Neuronal stem cell (in vitro differentiated cells): ENCODE data around the gene MOSMO.

ENCODE experiments used
- DNase-seq: peaks from one replicate; pipeline ENCODE4 v3.0.0-alpha.2; 2013; ENCODE audit warnings: low spot score
- H2AFZ ChIP-seq: one replicate; pipeline ENCODE4 v1.6.1; 2013; ENCODE audit warnings: mild to moderate bottlenecking, low read length, inconsistent platforms
- H2AK5ac ChIP-seq: 2 replicates; pipeline ENCODE4 v1.6.1; 2013; ENCODE audit warnings: low read depth, mild to moderate bottlenecking, inconsistent platforms, low read length, moderate library complexity, mixed read lengths
- H2BK120ac ChIP-seq: 2 replicates; pipeline ENCODE4 v1.6.1; 2013; ENCODE audit warnings: low read depth, mild to moderate bottlenecking, inconsistent platforms, low read length, moderate library complexity, mixed read lengths
- H2BK12ac ChIP-seq: one replicate; pipeline ENCODE4 v1.6.1; 2013; ENCODE audit warnings: low read length, inconsistent platforms
- H2BK15ac ChIP-seq: 2 replicates; pipeline ENCODE4 v1.6.1; 2013; ENCODE audit warnings: mild to moderate bottlenecking, low read length, inconsistent platforms, mixed read lengths
- H2BK5ac ChIP-seq: one replicate; pipeline ENCODE4 v1.6.1; 2013; ENCODE audit warnings: inconsistent platforms, mild to moderate bottlenecking, low read length, moderate library complexity
- H3K14ac ChIP-seq: one replicate; pipeline ENCODE4 v1.6.1; 2013; ENCODE audit warnings: low read length, inconsistent platforms
- H3K18ac ChIP-seq: 2 replicates; pipeline ENCODE4 v1.6.1; 2013; ENCODE audit warnings: low read length, inconsistent platforms
- H3K23ac ChIP-seq: 2 replicates; pipeline ENCODE4 v1.6.1; 2013; ENCODE audit warnings: low read depth, mild to moderate bottlenecking, mixed read lengths, low read length, inconsistent platforms; ENCODE audit not compliant: poor library complexity
- H3K27ac ChIP-seq: replicated peaks from 3 replicates; pipeline ENCODE4 v1.5.1; 2013; ENCODE audit warnings: low read length, inconsistent platforms
- H3K27me3 ChIP-seq, 3 experiments: 2 replicates each; pipeline ENCODE4 v1.6.1; 2013; ENCODE audit warnings: low read length in 3 of 3, mild to moderate bottlenecking in 2 of 3, inconsistent platforms in 1 of 3, low read depth in 1 of 3, mixed read lengths in 1 of 3, moderate library complexity in 1 of 3; ENCODE audit not compliant: control insufficient read depth in 3 of 3, insufficient read depth in 3 of 3
- H3K36me3 ChIP-seq, 2 donors: replicated peaks in 1 of 2; 2 replicates each; pipeline ENCODE4 v1.6.1; 2013; ENCODE audit warnings: low read length in 2 of 2; ENCODE audit not compliant: control insufficient read depth in 2 of 2, insufficient read depth in 2 of 2
- H3K4ac ChIP-seq: 2 replicates; pipeline ENCODE4 v1.6.1; 2013; ENCODE audit warnings: inconsistent platforms, mild to moderate bottlenecking, low read length, moderate library complexity
- H3K4me1 ChIP-seq, 2 donors: 1 replicate in 1 of 2; 2 replicates in 1 of 2; pipeline ENCODE4 v1.6.1; 2013; ENCODE audit warnings: low read length in 2 of 2, low read depth in 1 of 2; ENCODE audit not compliant: control insufficient read depth in 2 of 2, insufficient read depth in 1 of 2
- H3K4me2 ChIP-seq: one replicate; pipeline ENCODE4 v1.6.1; 2013; ENCODE audit warnings: mild to moderate bottlenecking, low read length, inconsistent platforms; ENCODE audit not compliant: insufficient read depth, poor library complexity, severe bottlenecking
- H3K4me3 ChIP-seq, 2 donors: 2 replicates each; pipeline ENCODE4 v1.5.1; 2013; ENCODE audit warnings: low read length in 2 of 2, mild to moderate bottlenecking in 2 of 2, inconsistent platforms in 1 of 2, moderate library complexity in 1 of 2
- H3K79me1 ChIP-seq: one replicate; pipeline ENCODE4 v1.6.1; 2013; ENCODE audit warnings: low read depth, mild to moderate bottlenecking, inconsistent platforms, low read length, moderate library complexity
- H3K9ac ChIP-seq: one replicate; pipeline ENCODE4 v1.6.1; 2013; ENCODE audit warnings: mild to moderate bottlenecking, low read depth, low read length, inconsistent platforms; ENCODE audit not compliant: poor library complexity
- H3K9me3 ChIP-seq, 2 donors: replicated peaks in 1 of 2; 2 replicates each; pipeline versions ENCODE3 to v1.6.1; 2013; ENCODE audit warnings: low read length in 2 of 2, mild to moderate bottlenecking in 2 of 2, inconsistent platforms in 1 of 2, low read depth in 1 of 2, mixed read lengths in 1 of 2, moderate library complexity in 1 of 2; ENCODE audit not compliant: control insufficient read depth in 2 of 2, insufficient read depth in 1 of 2
- H4K8ac ChIP-seq: one replicate; pipeline ENCODE4 v1.6.1; 2013; ENCODE audit warnings: low read depth, mild to moderate bottlenecking, inconsistent platforms, low read length, moderate library complexity
- H4K91ac ChIP-seq: one replicate; pipeline ENCODE4 v1.6.1; 2013; ENCODE audit warnings: low read length, low read depth, mild to moderate bottlenecking, inconsistent platforms; ENCODE audit not compliant: poor library complexity
- WGBS, 2 donors: extraction: QIAGEN DNeasy Blood & Tissue Kit; methylation state at CpG; one replicate each; pipeline ENCODE4 v1.1.7; 2013; ENCODE audit warnings: missing lambda C conversion rate in 2 of 2, mixed read lengths in 1 of 2; ENCODE audit not compliant: insufficient read length in 2 of 2, insufficient replicate concordance in 1 of 2; ENCODE audit errors: extremely low coverage in 2 of 2; 5-methylcytosine and 5-hydroxymethylcytosine counted together

MOSMO gene

GRCh38 chr16:22010902-22011301, 3.0 kb downstream of the MOSMO start:
- no peak overlapping the region for H2BK120ac ChIP-seq
- H3K27me3 ChIP-seq: peaks cover 0 to 3% (median 0%) of the 10 kb centered on the region in 3 experiments
- H2AFZ ChIP-seq: no peak overlapping the region
- DNase-seq: no peak
- no peak overlapping the region for H2BK12ac ChIP-seq
- no peak overlapping the region for H3K9ac ChIP-seq
- H2BK15ac ChIP-seq: no peak overlapping the region
- H3K36me3 ChIP-seq: no peaks in the 10 kb centered on the region
- no peak overlapping the region for H3K14ac ChIP-seq
- H3K23ac ChIP-seq: no peak overlapping the region
- peaks cover 0 to 4% of the 10 kb centered on the region in 2 donors for H3K4me1 ChIP-seq
- H3K4me3 ChIP-seq: no peak overlapping the region
- no peak overlapping the region for H3K18ac ChIP-seq
- peaks cover 2% of the 10 kb centered on the region for H3K79me1 ChIP-seq
- H3K4me2 ChIP-seq: no peak overlapping the region
- H2AK5ac ChIP-seq: no peak overlapping the region
- H3K4ac ChIP-seq: no peak overlapping the region
- no peak overlapping the region for H3K27ac ChIP-seq
- no peaks in the 10 kb centered on the region for H3K9me3 ChIP-seq
- H4K91ac ChIP-seq: no peak overlapping the region
- H2BK5ac ChIP-seq: no peak overlapping the region
- H4K8ac ChIP-seq: no peak overlapping the region
- no CpG with 5 or more reads among the region's 5 CpGs for WGBS, 2 donors

- H3K4me2 ChIP-seq: no peak overlapping the region
- no peak overlapping the region for H2BK120ac ChIP-seq
- H3K14ac ChIP-seq: no peak overlapping the region
- no peak overlapping the region for H2AFZ ChIP-seq
- H2BK12ac ChIP-seq: no peak overlapping the region
- WGBS, 2 donors: no CpG with 5 or more reads among the region's 2 CpGs
- DNase-seq: no peak
- H2BK5ac ChIP-seq: no peak overlapping the region
- H2BK15ac ChIP-seq: no peak overlapping the region
- peaks cover 2% of the 10 kb centered on the region for H3K79me1 ChIP-seq
- no peaks in the 10 kb centered on the region for H3K36me3 ChIP-seq
- H3K4me3 ChIP-seq: no peak overlapping the region
- H3K9me3 ChIP-seq: no peaks in the 10 kb centered on the region
- H3K27me3 ChIP-seq: no peaks in the 10 kb centered on the region
- H4K91ac ChIP-seq: no peak overlapping the region
- no peak overlapping the region for H3K4ac ChIP-seq
- no peak overlapping the region for H4K8ac ChIP-seq
- no peaks in the 10 kb centered on the region for H3K4me1 ChIP-seq
- no peak overlapping the region for H3K9ac ChIP-seq
- H3K23ac ChIP-seq: no peak overlapping the region
- H3K18ac ChIP-seq: no peak overlapping the region
- no peak overlapping the region for H2AK5ac ChIP-seq
- no peak overlapping the region for H3K27ac ChIP-seq
These were observed 4.3 kb downstream of the MOSMO start for GRCh38 chr16:22012241-22012640.

GRCh38 chr16:22013486-22013885, 5.6 kb downstream of the MOSMO start:
- no peak for DNase-seq
- Histone ChIP-seq H3K27ac (no peak overlapping the region), H2BK5ac (no peak overlapping the region), H3K18ac (no peak overlapping the region), H2AFZ (no peak overlapping the region), H3K4me2 (no peak overlapping the region), H3K79me1 (no peaks in the 10 kb centered on the region), H2AK5ac (no peak overlapping the region), H2BK120ac (no peak overlapping the region), H3K14ac (no peak overlapping the region), H3K4me3 (no peak overlapping the region), H3K9ac (no peak overlapping the region), H3K4me1 (no peaks in the 10 kb centered on the region), H2BK15ac (no peak overlapping the region), H4K8ac (no peak overlapping the region), H3K23ac (no peak overlapping the region), H3K9me3 (no peaks in the 10 kb centered on the region), H3K4ac (no peak overlapping the region), H2BK12ac (no peak overlapping the region), H3K27me3 (no peaks in the 10 kb centered on the region), H3K36me3 (no peaks in the 10 kb centered on the region), H4K91ac (no peak overlapping the region)
- no CpG with 5 or more reads among the region's 4 CpGs for WGBS, 2 donors

GRCh38 chr16:22014271-22014873, 6.5 kb downstream of the MOSMO start:
- H3K27ac ChIP-seq: no peak overlapping the region
- WGBS, 2 donors: no CpG with 5 or more reads among the region's 2 CpGs
- no peak overlapping the region for H3K23ac ChIP-seq
- no peaks in the 10 kb centered on the region for H3K36me3 ChIP-seq
- no peak for DNase-seq
- no peak overlapping the region for H2BK5ac ChIP-seq
- no peak overlapping the region for H3K18ac ChIP-seq
- no peak overlapping the region for H4K8ac ChIP-seq
- no peak overlapping the region for H3K4me2 ChIP-seq
- H2BK12ac ChIP-seq: no peak overlapping the region
- H3K27me3 ChIP-seq: no peaks in the 10 kb centered on the region
- H3K9me3 ChIP-seq: no peaks in the 10 kb centered on the region
- H3K79me1 ChIP-seq: no peaks in the 10 kb centered on the region
- H2BK120ac ChIP-seq: no peak overlapping the region
- no peak overlapping the region for H3K4ac ChIP-seq
- H3K4me3 ChIP-seq: no peak overlapping the region
- H2AFZ ChIP-seq: no peak overlapping the region
- no peak overlapping the region for H4K91ac ChIP-seq
- no peak overlapping the region for H3K14ac ChIP-seq
- no peaks in the 10 kb centered on the region for H3K4me1 ChIP-seq
- no peak overlapping the region for H2AK5ac ChIP-seq
- H2BK15ac ChIP-seq: no peak overlapping the region
- no peak overlapping the region for H3K9ac ChIP-seq
